ENCODE results near the gene VEGFD.

DNA sequence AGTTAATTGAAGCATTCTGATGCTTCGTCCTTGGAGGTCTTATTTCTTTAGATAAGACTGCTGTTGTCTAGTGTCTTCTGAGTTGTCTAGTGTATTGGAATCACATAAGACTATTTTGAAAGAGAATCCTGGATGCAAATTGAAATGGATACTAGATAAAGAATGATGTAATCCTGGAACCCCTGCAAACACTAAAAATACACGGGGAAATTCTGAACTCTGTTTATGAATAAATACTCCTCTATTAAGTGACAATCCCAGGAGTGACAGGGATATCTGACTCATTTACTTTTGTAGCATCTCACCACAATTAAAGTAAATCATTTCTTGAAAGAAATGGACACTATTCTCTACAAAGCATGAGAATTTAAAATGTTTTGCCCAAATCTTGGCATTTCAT is 69.7 kb downstream of the VEGFD start:
- TF ChIP-seq, protein P1, sequence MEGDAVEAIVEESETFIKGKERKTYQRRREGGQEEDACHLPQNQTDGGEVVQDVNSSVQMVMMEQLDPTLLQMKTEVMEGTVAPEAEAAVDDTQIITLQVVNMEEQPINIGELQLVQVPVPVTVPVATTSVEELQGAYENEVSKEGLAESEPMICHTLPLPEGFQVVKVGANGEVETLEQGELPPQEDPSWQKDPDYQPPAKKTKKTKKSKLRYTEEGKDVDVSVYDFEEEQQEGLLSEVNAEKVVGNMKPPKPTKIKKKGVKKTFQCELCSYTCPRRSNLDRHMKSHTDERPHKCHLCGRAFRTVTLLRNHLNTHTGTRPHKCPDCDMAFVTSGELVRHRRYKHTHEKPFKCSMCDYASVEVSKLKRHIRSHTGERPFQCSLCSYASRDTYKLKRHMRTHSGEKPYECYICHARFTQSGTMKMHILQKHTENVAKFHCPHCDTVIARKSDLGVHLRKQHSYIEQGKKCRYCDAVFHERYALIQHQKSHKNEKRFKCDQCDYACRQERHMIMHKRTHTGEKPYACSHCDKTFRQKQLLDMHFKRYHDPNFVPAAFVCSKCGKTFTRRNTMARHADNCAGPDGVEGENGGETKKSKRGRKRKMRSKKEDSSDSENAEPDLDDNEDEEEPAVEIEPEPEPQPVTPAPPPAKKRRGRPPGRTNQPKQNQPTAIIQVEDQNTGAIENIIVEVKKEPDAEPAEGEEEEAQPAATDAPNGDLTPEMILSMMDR (IDR thresholded peaks at IDR 0.05), result no peak
- TF ChIP-seq POLR2A (IDR thresholded peaks at IDR 0.05), result no peak

All from transverse colon (tissue), 3 donors.